ENCODE data around the gene TLE4. TPM values are rescaled to one million over a fixed set of nuclear protein-coding genes. Genes with fewer than 3 reads are reported as not detected.

The TLE4 gene
- total RNA-seq, 1 experiment from 2014 or later = 0.97 TPM

GRCh38 chr9:79661886-79662536 lies 90.2 kb downstream of the TLE4 start:
- H3K36me3 Mint-ChIP-seq (ENCODE audit: insufficient read depth, unreplicated experiment) = no peaks in the 10 kb centered on the region
- BruUV-seq (replicated peaks) = no TSS peak
- H3K4me1 Mint-ChIP-seq (ENCODE audit: low read depth, unreplicated experiment) = no peaks in the 10 kb centered on the region

GRCh38 chr9:79662537-79662956 lies 90.8 kb downstream of the TLE4 start:
- intact Hi-C loops (cut with micrococcal nuclease; ENCODE audit: unreplicated experiment) = no loop called here
- peaks cover 3% of the 10 kb centered on the region for H3K9me3 Mint-ChIP-seq (ENCODE audit: low read depth, unreplicated experiment)
- CTCF ChIA-PET = no interaction called here
- H3K4me3 Mint-ChIP-seq (ENCODE audit: low read depth, unreplicated experiment) = no peak overlapping the region
- H3K27ac Mint-ChIP-seq (ENCODE audit: unreplicated experiment) = no peak overlapping the region
- BruUV-seq (replicated peaks) = no TSS peak
- no peak for TF ChIP-seq CTCF (IDR thresholded peaks at IDR 0.05; ENCODE audit: unreplicated experiment)
- DNase-seq = no peak
- H3K36me3 Mint-ChIP-seq (ENCODE audit: insufficient read depth, unreplicated experiment) = no peaks in the 10 kb centered on the region
- no peaks in the 10 kb centered on the region for H3K4me1 Mint-ChIP-seq (ENCODE audit: low read depth, unreplicated experiment)
- no peaks in the 10 kb centered on the region for H3K27me3 Mint-ChIP-seq (ENCODE audit: unreplicated experiment)

More at GRCh38 chr9:79661886-79662536, 90.2 kb downstream of the TLE4 start:
- TF ChIP-seq CTCF (IDR thresholded peaks at IDR 0.05; ENCODE audit: unreplicated experiment) = no peak
- no peak overlapping the region for H3K4me3 Mint-ChIP-seq (ENCODE audit: low read depth, unreplicated experiment)
- intact Hi-C loops (cut with micrococcal nuclease; ENCODE audit: unreplicated experiment) = no loop called here
- CTCF ChIA-PET = no interaction called here
- no peaks in the 10 kb centered on the region for H3K27me3 Mint-ChIP-seq (ENCODE audit: unreplicated experiment)
- DNase-seq = no peak
- no peak overlapping the region for H3K27ac Mint-ChIP-seq (ENCODE audit: unreplicated experiment)
- H3K9me3 Mint-ChIP-seq (ENCODE audit: low read depth, unreplicated experiment) = peaks cover 3% of the 10 kb centered on the region

GRCh38 chr9:79663300-79663699 lies 91.5 kb downstream of the TLE4 start:
- BruUV-seq (replicated peaks) = no TSS peak
- no peaks in the 10 kb centered on the region for H3K4me1 Mint-ChIP-seq (ENCODE audit: low read depth, unreplicated experiment)
- TF ChIP-seq CTCF (IDR thresholded peaks at IDR 0.05; ENCODE audit: unreplicated experiment) = no peak
- no peak for DNase-seq
- no peaks in the 10 kb centered on the region for H3K36me3 Mint-ChIP-seq (ENCODE audit: insufficient read depth, unreplicated experiment)
- H3K27ac Mint-ChIP-seq (ENCODE audit: unreplicated experiment) = no peak overlapping the region
- CTCF ChIA-PET = no interaction called here
- intact Hi-C loops (cut with micrococcal nuclease; ENCODE audit: unreplicated experiment) = no loop called here
- H3K9me3 Mint-ChIP-seq (ENCODE audit: low read depth, unreplicated experiment) = peaks cover 3% of the 10 kb centered on the region
- no peak overlapping the region for H3K4me3 Mint-ChIP-seq (ENCODE audit: low read depth, unreplicated experiment)
- H3K27me3 Mint-ChIP-seq (ENCODE audit: unreplicated experiment) = no peaks in the 10 kb centered on the region

- Mint-ChIP-seq H3K4me1 (ENCODE audit: low read depth, unreplicated experiment) (no peaks in the 10 kb centered on the region), H3K36me3 (ENCODE audit: insufficient read depth, unreplicated experiment) (no peaks in the 10 kb centered on the region), H3K4me3 (ENCODE audit: low read depth, unreplicated experiment) (no peak overlapping the region), H3K27ac (ENCODE audit: unreplicated experiment) (no peak overlapping the region), H3K9me3 (ENCODE audit: low read depth, unreplicated experiment) (peaks cover 3% of the 10 kb centered on the region), H3K27me3 (ENCODE audit: unreplicated experiment) (no peaks in the 10 kb centered on the region)
- TF ChIP-seq CTCF (IDR thresholded peaks at IDR 0.05; ENCODE audit: unreplicated experiment) = no peak
- BruUV-seq (replicated peaks) = no TSS peak
- CTCF ChIA-PET = no interaction called here
- no peak for DNase-seq
- intact Hi-C loops (cut with micrococcal nuclease; ENCODE audit: unreplicated experiment) = no loop called here
Measured at GRCh38 chr9:79663878-79664277, 92.1 kb downstream of the TLE4 start.
